ENCODE results near the gene BMPR1B. TPM values are rescaled to one million over a fixed set of nuclear protein-coding genes. Genes with fewer than 3 reads are reported as not detected.

The BMPR1B gene
- total and polyA plus RNA-seq, 4 donors = 11.8 to 30.1 (median 16.7) TPM

DNA sequence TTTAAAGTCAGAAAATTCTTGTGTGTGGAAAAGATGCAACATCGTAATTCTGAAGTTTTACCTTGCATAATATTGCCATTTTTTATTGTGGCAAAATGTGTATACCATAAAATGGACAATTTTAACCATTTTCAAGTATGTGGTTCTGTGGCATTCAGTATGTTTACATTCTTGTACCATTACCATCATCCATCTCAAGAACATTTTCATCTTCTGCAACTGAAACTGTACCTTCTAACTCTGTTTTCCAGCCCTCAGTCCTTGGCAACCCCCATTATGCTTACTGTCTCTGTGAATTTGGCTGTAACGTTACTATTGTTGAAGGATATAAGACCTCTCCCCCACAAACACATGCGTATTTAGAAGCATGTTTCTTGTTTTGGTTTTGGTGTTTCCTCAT lies 123.2 kb downstream of the BMPR1B start:
- H3K4me3 ChIP-seq (ENCODE audit: low read depth, low read length) = no peak overlapping the region
- peaks cover 2% of the 10 kb centered on the region for H3K9me3 ChIP-seq (ENCODE audit: control insufficient read depth, insufficient read depth, low read length)
- no peaks in the 10 kb centered on the region for H3K27me3 ChIP-seq (ENCODE audit: control insufficient read depth, insufficient read depth, low read length)
- DNase-seq (ENCODE audit: low read depth in 4 of 6, low spot score in 6 of 6) = no peak
- no CpG with 5 or more reads among the region's 3 CpGs for WGBS (ENCODE audit: insufficient coverage)
- no peaks in the 10 kb centered on the region for H3K4me1 ChIP-seq (ENCODE audit: control insufficient read depth, insufficient read depth, low read length)
- H3K27ac ChIP-seq (ENCODE audit: low read depth, low read length) = no peak overlapping the region
- no peaks in the 10 kb centered on the region for H3K36me3 ChIP-seq (ENCODE audit: control insufficient read depth, insufficient read depth, low read length)

DNA sequence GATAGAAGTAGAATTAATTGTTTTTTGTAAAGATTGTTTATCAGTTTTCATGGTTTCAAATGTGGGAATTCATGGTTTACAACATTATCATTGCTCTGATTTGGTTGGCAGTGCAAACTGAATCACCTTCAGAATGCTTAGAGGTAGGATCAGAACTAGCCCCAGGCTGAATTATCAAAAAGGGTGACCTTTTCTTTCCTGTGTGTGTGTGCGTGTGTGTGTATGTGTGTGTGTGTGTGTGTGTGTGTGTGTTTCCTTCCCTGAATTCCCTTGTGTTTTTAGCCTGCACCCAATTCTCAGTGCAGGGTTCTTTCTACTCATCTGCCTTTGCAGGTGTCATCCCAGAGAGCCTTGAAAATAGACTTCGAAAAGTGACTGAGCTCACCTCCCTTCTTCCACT lies 125.0 kb downstream of the BMPR1B start:
- no CpG with 5 or more reads among the region's 2 CpGs for WGBS (ENCODE audit: insufficient coverage)
- Histone ChIP-seq H3K36me3 (ENCODE audit: control insufficient read depth, insufficient read depth, low read length) (no peaks in the 10 kb centered on the region), H3K9me3 (ENCODE audit: control insufficient read depth, insufficient read depth, low read length) (peaks cover 2% of the 10 kb centered on the region), H3K4me3 (ENCODE audit: low read depth, low read length) (no peak overlapping the region), H3K27me3 (ENCODE audit: control insufficient read depth, insufficient read depth, low read length) (no peaks in the 10 kb centered on the region), H3K27ac (ENCODE audit: low read depth, low read length) (no peak overlapping the region), H3K4me1 (ENCODE audit: control insufficient read depth, insufficient read depth, low read length) (no peaks in the 10 kb centered on the region)
- DNase-seq (ENCODE audit: low read depth in 4 of 6, low spot score in 6 of 6) = no peak

GRCh38 chr4:94887027-94887426 lies 129.3 kb downstream of the BMPR1B start:
- H3K27me3 ChIP-seq (ENCODE audit: control insufficient read depth, insufficient read depth, low read length) = no peaks in the 10 kb centered on the region
- H3K27ac ChIP-seq (ENCODE audit: low read depth, low read length) = no peak overlapping the region
- H3K4me1 ChIP-seq (ENCODE audit: control insufficient read depth, insufficient read depth, low read length) = no peaks in the 10 kb centered on the region
- no peaks in the 10 kb centered on the region for H3K36me3 ChIP-seq (ENCODE audit: control insufficient read depth, insufficient read depth, low read length)
- no CpG with 5 or more reads among the region's 3 CpGs for WGBS (ENCODE audit: insufficient coverage)
- no peak for DNase-seq (ENCODE audit: low read depth in 4 of 6, low spot score in 6 of 6)
- H3K4me3 ChIP-seq (ENCODE audit: low read depth, low read length) = no peak overlapping the region
- H3K9me3 ChIP-seq (ENCODE audit: control insufficient read depth, insufficient read depth, low read length) = peaks cover 2% of the 10 kb centered on the region

DNA sequence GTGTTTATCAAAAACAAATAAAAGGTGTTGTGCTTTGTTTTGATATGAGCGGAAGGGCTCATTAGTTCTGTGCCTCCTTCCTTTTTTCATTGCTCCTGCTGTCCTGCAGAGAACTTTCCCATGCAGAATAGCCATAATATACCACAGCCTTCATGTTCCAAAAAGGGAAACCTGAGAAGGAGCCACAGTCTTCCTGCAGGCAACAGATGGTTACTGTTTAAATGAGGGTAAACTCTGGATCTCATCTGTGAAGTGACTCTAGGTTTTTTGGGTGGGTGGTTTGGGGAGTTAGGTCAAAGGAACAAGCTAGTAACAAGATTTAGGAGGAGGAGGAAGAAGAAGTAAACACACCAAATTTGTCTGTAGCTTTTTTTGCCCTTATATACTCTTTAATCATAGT lies 131.8 kb downstream of the BMPR1B start:
- H3K4me3 ChIP-seq (ENCODE audit: low read depth, low read length) = no peak overlapping the region
- H3K27ac ChIP-seq (ENCODE audit: low read depth, low read length) = peak overlapping the region; percentile 74
- H3K9me3 ChIP-seq (ENCODE audit: control insufficient read depth, insufficient read depth, low read length) = peaks cover 2% of the 10 kb centered on the region
- no peaks in the 10 kb centered on the region for H3K36me3 ChIP-seq (ENCODE audit: control insufficient read depth, insufficient read depth, low read length)
- no peaks in the 10 kb centered on the region for H3K4me1 ChIP-seq (ENCODE audit: control insufficient read depth, insufficient read depth, low read length)
- WGBS (ENCODE audit: insufficient coverage) = no CpG with 5 or more reads among the region's 1 CpG
- no peaks in the 10 kb centered on the region for H3K27me3 ChIP-seq (ENCODE audit: control insufficient read depth, insufficient read depth, low read length)
- DNase-seq (ENCODE audit: low read depth in 4 of 6, low spot score in 6 of 6) = peak in 1 of 6 donors; percentile 7

DNA sequence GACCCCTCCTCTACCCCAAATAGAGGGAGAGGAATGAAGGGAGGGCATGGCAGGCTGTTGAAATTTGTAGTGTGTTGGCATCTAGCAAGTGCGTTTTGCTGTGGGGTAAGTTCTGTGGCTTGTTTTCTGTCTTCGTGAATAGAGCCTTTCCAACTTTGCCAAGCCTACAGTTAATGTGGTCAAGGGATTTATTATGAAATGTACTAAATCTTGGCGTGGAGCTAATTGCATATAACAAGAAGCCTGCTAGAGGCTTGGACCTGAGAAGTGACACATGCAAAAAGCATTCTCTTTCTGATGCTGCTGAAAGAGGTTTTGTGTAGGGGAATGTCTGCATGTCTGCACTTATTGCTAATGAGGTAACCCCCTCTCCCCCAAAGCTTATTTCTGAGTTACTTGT lies 132.2 kb downstream of the BMPR1B start:
- peak in 2 of 6 donors; percentile 33 to 57 for DNase-seq (ENCODE audit: low read depth in 4 of 6, low spot score in 6 of 6)
- H3K36me3 ChIP-seq (ENCODE audit: control insufficient read depth, insufficient read depth, low read length) = no peaks in the 10 kb centered on the region
- H3K4me1 ChIP-seq (ENCODE audit: control insufficient read depth, insufficient read depth, low read length) = no peaks in the 10 kb centered on the region
- peaks cover 2% of the 10 kb centered on the region for H3K9me3 ChIP-seq (ENCODE audit: control insufficient read depth, insufficient read depth, low read length)
- H3K27ac ChIP-seq (ENCODE audit: low read depth, low read length) = peak overlapping the region; percentile 74
- WGBS (ENCODE audit: insufficient coverage) = 33% methylated on average over 1 of the region's 3 CpGs
- H3K4me3 ChIP-seq (ENCODE audit: low read depth, low read length) = no peak overlapping the region
- H3K27me3 ChIP-seq (ENCODE audit: control insufficient read depth, insufficient read depth, low read length) = no peaks in the 10 kb centered on the region

GRCh38 chr4:94890579-94890978 lies 132.8 kb downstream of the BMPR1B start:
- WGBS (ENCODE audit: insufficient coverage) = 100% methylated on average over 1 of the region's 3 CpGs
- H3K9me3 ChIP-seq (ENCODE audit: control insufficient read depth, insufficient read depth, low read length) = peaks cover 2% of the 10 kb centered on the region
- H3K4me3 ChIP-seq (ENCODE audit: low read depth, low read length) = no peak overlapping the region
- no peaks in the 10 kb centered on the region for H3K36me3 ChIP-seq (ENCODE audit: control insufficient read depth, insufficient read depth, low read length)
- H3K4me1 ChIP-seq (ENCODE audit: control insufficient read depth, insufficient read depth, low read length) = no peaks in the 10 kb centered on the region
- H3K27ac ChIP-seq (ENCODE audit: low read depth, low read length) = peak overlapping the region; percentile 74
- no peaks in the 10 kb centered on the region for H3K27me3 ChIP-seq (ENCODE audit: control insufficient read depth, insufficient read depth, low read length)
- no peak for DNase-seq (ENCODE audit: low read depth in 4 of 6, low spot score in 6 of 6)

DNA sequence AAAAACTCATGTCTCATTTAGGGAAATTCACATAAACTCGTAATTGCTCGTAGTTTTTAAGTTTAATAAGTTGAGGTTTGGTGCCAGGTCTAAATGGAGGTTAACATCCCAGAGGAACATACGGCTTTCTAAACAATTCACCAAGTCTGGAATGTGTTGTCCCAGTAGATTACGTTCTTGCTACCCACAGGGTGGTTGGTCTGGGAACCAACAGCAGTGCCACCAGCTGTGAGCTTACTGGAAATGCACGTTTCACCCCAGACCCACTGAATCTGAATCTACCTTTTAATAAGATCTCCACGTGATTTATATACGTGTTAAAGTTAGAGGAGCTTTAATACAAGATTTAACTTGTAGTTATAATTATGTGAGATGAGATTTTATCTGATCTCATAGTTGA lies 134.3 kb downstream of the BMPR1B start:
- Histone ChIP-seq H3K36me3 (ENCODE audit: control insufficient read depth, insufficient read depth, low read length) (no peaks in the 10 kb centered on the region), H3K4me3 (ENCODE audit: low read depth, low read length) (no peak overlapping the region), H3K27me3 (ENCODE audit: control insufficient read depth, insufficient read depth, low read length) (no peaks in the 10 kb centered on the region), H3K4me1 (ENCODE audit: control insufficient read depth, insufficient read depth, low read length) (no peaks in the 10 kb centered on the region), H3K27ac (ENCODE audit: low read depth, low read length) (no peak overlapping the region), H3K9me3 (ENCODE audit: control insufficient read depth, insufficient read depth, low read length) (no peaks in the 10 kb centered on the region)
- peak in 2 of 6 donors; percentile 11 to 39 for DNase-seq (ENCODE audit: low read depth in 4 of 6, low spot score in 6 of 6)
- WGBS (ENCODE audit: insufficient coverage) = 60% methylated on average over 2 of the region's 7 CpGs

DNA sequence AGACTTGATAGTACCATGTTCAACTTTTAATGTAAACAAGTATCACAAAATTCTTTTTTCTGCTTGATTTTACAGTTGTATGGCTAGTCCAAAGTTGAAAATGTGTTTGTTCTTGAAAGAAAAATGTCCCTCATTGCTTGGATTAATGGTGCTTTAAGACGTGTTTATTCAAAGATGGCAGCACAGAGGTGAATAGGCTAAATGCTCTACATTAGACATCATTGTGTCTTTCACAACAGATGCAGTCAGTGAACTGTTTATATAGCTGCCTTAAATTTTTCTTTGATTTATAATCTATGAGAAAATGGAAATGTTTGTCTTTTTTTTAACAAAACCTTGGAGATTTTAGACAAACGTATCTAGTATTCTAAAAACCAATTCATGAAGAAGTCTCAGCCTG lies 137.3 kb downstream of the BMPR1B start:
- no CpG with 5 or more reads among the region's 2 CpGs for WGBS (ENCODE audit: insufficient coverage)

DNA sequence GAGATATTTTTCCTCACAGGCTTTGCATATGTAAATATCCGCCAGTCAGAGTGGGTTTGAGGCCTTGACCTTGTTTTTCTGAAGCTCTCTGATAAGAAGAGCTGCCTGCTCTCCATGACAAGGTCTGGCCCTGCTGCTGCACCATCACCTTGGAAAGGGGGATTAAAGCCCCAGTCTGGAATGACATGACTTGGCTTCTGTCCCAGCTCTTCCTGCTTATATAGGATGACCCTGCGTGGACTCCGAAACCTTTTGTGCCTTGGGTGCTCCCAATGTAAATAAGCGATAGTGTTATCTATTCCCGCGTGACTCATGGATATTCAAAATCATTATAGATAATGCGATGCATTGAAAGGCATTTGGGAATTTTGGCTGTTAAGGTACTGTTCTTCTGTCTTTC lies 139.3 kb downstream of the BMPR1B start:
- Histone ChIP-seq H3K27me3 (ENCODE audit: control insufficient read depth, insufficient read depth, low read length) (no peaks in the 10 kb centered on the region), H3K4me3 (ENCODE audit: low read depth, low read length) (no peak overlapping the region), H3K4me1 (ENCODE audit: control insufficient read depth, insufficient read depth, low read length) (no peaks in the 10 kb centered on the region), H3K9me3 (ENCODE audit: control insufficient read depth, insufficient read depth, low read length) (no peaks in the 10 kb centered on the region), H3K27ac (ENCODE audit: low read depth, low read length) (no peak overlapping the region), H3K36me3 (ENCODE audit: control insufficient read depth, insufficient read depth, low read length) (no peaks in the 10 kb centered on the region)
- WGBS (ENCODE audit: insufficient coverage) = 80% methylated on average over 4 of the region's 7 CpGs
- peak in 1 of 6 donors; percentile 14 for DNase-seq (ENCODE audit: low read depth in 4 of 6, low spot score in 6 of 6)

More for the DNA sequence above, 137.3 kb downstream of the BMPR1B start:
- H3K4me3 ChIP-seq (ENCODE audit: low read depth, low read length) = no peak overlapping the region
- H3K27ac ChIP-seq (ENCODE audit: low read depth, low read length) = no peak overlapping the region
- H3K27me3 ChIP-seq (ENCODE audit: control insufficient read depth, insufficient read depth, low read length) = no peaks in the 10 kb centered on the region
- H3K9me3 ChIP-seq (ENCODE audit: control insufficient read depth, insufficient read depth, low read length) = no peaks in the 10 kb centered on the region
- no peaks in the 10 kb centered on the region for H3K4me1 ChIP-seq (ENCODE audit: control insufficient read depth, insufficient read depth, low read length)
- H3K36me3 ChIP-seq (ENCODE audit: control insufficient read depth, insufficient read depth, low read length) = no peaks in the 10 kb centered on the region
- no peak for DNase-seq (ENCODE audit: low read depth in 4 of 6, low spot score in 6 of 6)

GRCh38 chr4:94905511-94905910 lies 147.8 kb downstream of the BMPR1B start:
- H3K4me1 ChIP-seq (ENCODE audit: control insufficient read depth, insufficient read depth, low read length) = no peaks in the 10 kb centered on the region
- 17% methylated on average over 2 of the region's 3 CpGs for WGBS (ENCODE audit: insufficient coverage)
- no peaks in the 10 kb centered on the region for H3K27me3 ChIP-seq (ENCODE audit: control insufficient read depth, insufficient read depth, low read length)
- H3K27ac ChIP-seq (ENCODE audit: low read depth, low read length) = no peak overlapping the region
- H3K4me3 ChIP-seq (ENCODE audit: low read depth, low read length) = no peak overlapping the region
- H3K36me3 ChIP-seq (ENCODE audit: control insufficient read depth, insufficient read depth, low read length) = no peaks in the 10 kb centered on the region
- no peaks in the 10 kb centered on the region for H3K9me3 ChIP-seq (ENCODE audit: control insufficient read depth, insufficient read depth, low read length)
- DNase-seq (ENCODE audit: low read depth in 4 of 6, low spot score in 6 of 6) = no peak
